A549 treated with CpdA at 1 μM for 4 hours (cell line): ENCODE measurements around the gene WNK3. TPM values are rescaled to one million over a fixed set of nuclear protein-coding genes. Genes with fewer than 3 reads are reported as not detected.

Experiments used
- total RNA-seq: library from RNA; stranded (reverse); fragments of 200-300 nt; extraction: Qiagen RNA extraction; gene quantifications from 5 replicates; pipeline ENCODE4 v1.2.3, GENCODE V29; 2022; ENCODE audit warnings: low read depth

WNK3 gene
- 0.01 TPM in 4 of 5 replicates, not detected in the other for total RNA-seq

DNA sequence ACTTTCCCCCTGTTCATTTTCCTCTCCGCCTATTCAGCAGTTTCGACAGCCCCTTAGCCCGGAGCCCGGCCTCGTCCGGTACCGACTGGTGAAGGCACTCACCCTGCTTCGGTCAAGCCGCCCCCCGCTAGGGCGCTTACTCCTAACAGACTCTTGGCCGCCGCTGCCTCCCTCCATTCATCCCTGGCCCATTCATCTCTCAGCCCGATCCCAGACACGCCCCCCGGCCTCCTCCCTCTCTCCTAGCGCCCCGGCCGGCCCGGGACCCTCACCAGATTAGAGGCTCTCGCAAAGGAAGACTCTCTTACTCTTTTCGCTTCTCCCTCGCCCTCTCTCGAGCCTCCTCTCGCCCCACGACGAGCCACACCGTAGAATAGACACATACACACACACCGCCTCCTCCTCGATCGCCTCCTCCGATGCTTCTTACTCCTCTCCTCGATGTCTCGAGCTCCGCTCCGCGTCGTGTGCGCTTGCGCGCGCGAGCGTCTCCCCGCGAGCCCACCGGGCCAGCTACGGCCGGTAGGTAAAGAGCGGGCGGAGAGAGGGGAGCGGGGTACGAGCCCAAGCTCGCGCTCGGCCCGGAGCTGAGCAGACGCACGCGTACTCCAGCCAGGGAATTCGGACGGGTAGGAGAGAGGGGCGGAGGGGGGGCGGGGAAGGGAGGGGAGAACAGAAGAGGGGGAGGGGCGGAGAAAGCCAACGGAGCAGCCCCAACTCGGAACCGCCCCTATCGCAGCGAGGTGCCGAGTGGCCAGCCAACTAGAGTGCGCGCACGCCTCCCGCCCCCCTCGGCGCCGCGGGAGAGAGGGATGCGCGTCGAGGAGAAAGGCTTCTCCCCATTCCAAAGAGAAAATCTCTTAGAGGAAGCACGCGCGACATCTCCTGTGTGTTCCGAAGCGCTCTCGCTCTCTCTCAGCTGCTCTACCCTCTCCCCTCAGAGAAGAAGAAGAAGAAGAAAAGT, at the start of gene WNK3:
Gene WNK3 (minus strand): TSS at position 633 of the 964 bp plus-strand sequence.

DNA sequence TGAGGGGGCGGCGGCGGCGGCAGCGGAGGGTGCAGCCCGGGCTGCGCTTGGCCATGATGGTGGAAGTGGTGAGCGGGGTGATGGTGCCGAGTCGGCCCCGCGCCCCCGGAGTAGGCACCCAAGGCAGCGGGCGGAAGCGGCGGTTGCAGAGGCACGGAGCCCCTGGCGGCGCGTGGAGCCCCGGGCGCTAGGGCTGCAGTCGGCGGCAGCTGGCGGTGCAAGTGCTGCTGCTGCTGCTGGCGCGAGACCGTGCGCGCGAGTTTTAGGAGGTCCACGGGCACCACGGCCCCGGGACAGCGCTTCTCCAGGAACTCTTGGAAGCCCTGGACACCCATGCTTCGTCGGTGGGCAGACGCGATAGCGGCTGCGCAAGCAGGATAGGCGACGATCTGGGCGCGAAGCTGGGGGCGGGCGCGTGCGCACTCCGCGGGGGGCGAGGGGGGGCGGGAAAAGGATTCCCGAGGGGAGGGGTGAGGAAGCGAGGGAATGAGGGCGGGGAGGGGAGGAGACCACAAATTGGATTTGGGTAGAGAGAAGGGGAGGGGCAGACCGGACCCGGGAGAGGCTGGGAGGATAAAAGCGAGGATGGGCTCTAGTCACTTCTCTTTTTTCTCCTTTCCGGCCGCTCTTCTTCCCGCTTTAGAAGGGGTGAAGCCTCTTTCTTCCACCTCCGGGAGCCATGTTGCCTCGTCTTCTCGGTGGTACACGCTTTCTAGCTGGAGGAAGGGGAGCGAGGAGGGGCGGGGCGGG, 174.8 kb downstream of the WNK3 start, which contains the start of gene FAM120C:
Gene FAM120C (minus strand): TSS at position 391 of the 750 bp plus-strand sequence. CDS start 56 bp downstream, at position 335.

Other genes starting within 250 kb of the WNK3 start
- 3.3 to 5.6 TPM (median 5.3 TPM) in 5 replicates for gene FAM120C, start 174.8 kb downstream of the WNK3 start, total RNA-seq
- 51.5 to 57.8 TPM (median 57.5 TPM) in 5 replicates for gene TSR2, start 82.4 kb upstream of the WNK3 start, total RNA-seq
- gene FGD1, start 138.2 kb upstream of the WNK3 start, total RNA-seq: 6.4 to 9.3 TPM (median 7.2 TPM) in 5 replicates
- 15.9 to 27.0 TPM (median 19.3 TPM) in 5 replicates for gene GNL3L, start 172.2 kb upstream of the WNK3 start, total RNA-seq